HepG2 (cell line): ENCODE measurements around the gene ZNF771. TPM values are rescaled to one million over a fixed set of nuclear protein-coding genes. Genes with fewer than 3 reads are reported as not detected.

Experiments used
- ARNT ChIP-seq: fragments of 450-650 bp; IDR thresholded peaks from 2 replicates; pipeline ENCODE4 v1.6.1; 2017
- DNMT3B ChIP-seq: conservative IDR thresholded peaks from 2 replicates; pipeline ENCODE4 v1.6.1; 2016; ENCODE audit warnings: missing biosample characterization, control low read depth
- FOXP4 ChIP-seq: sonication (generic); formaldehyde crosslinking; IDR thresholded peaks from 2 replicates; pipeline ENCODE4 v1.4.0; 2020; ENCODE audit warnings: missing genetic modification reagents
- KMT2B ChIP-seq: IDR thresholded peaks from 2 replicates; pipeline ENCODE4 v1.6.1; 2016; ENCODE audit warnings: missing genetic modification reagents, missing compliant biosample characterization
- MAFG ChIP-seq: sonication (generic); formaldehyde crosslinking; IDR thresholded peaks from 2 replicates; pipeline ENCODE4 v1.5.1; 2020; ENCODE audit warnings: mild to moderate bottlenecking, missing genetic modification reagents
- NFRKB ChIP-seq: fragments of 450-650 bp; IDR thresholded peaks from 2 replicates; pipeline ENCODE4 v1.6.1; 2017
- PAF1 ChIP-seq: IDR thresholded peaks from 2 replicates; pipeline ENCODE4 v1.6.1; 2016; ENCODE audit warnings: missing genetic modification reagents, missing compliant biosample characterization
- PLRG1 ChIP-seq: fragments of 450-650 bp; conservative IDR thresholded peaks from 2 replicates; pipeline ENCODE4 v1.6.1; 2016
- ZBTB39 ChIP-seq: sonication (generic); formaldehyde crosslinking; IDR thresholded peaks from 2 replicates; pipeline ENCODE4 v1.5.0; 2020; ENCODE audit warnings: missing genetic modification reagents
- ZBTB43 ChIP-seq: sonication (generic); formaldehyde crosslinking; conservative IDR thresholded peaks from 2 replicates; pipeline ENCODE4 v1.4.0; 2020; ENCODE audit warnings: missing genetic modification reagents
- ZKSCAN5 ChIP-seq: sonication (generic); formaldehyde crosslinking; IDR thresholded peaks from 2 replicates; pipeline ENCODE4 v1.5.1; 2020; ENCODE audit warnings: mild to moderate bottlenecking, missing genetic modification reagents
- ZNF260 ChIP-seq: sonication (generic); formaldehyde crosslinking; IDR thresholded peaks from 2 replicates; pipeline ENCODE4 v1.4.0; 2020; ENCODE audit warnings: missing genetic modification reagents, low read depth, mild to moderate bottlenecking, borderline replicate concordance
- ZNF275 ChIP-seq: sonication (generic); formaldehyde crosslinking; IDR thresholded peaks from 2 replicates; pipeline ENCODE4 v1.8.0; 2022; ENCODE audit warnings: missing genetic modification reagents, mild to moderate bottlenecking, inconsistent platforms, borderline replicate concordance
- ZNF280B ChIP-seq: sonication (generic); formaldehyde crosslinking; IDR thresholded peaks from 2 replicates; pipeline ENCODE4 v1.5.0; 2020; ENCODE audit warnings: missing genetic modification reagents, mild to moderate bottlenecking, borderline replicate concordance
- ZNF326 ChIP-seq: sonication (generic); formaldehyde crosslinking; IDR thresholded peaks from 2 replicates; pipeline ENCODE4 v1.4.0; 2020; ENCODE audit warnings: missing genetic modification reagents, borderline replicate concordance
- ZNF562 ChIP-seq: sonication (generic); formaldehyde crosslinking; IDR thresholded peaks from 2 replicates; pipeline ENCODE4 v1.8.0; 2022; ENCODE audit warnings: missing genetic modification reagents, borderline replicate concordance
- polyA plus RNA-seq, 8 experiments: library from polyadenylated mRNA; depleted of rRNA in 3 of 8; stranded (reverse) in 7 of 8; unstranded in 1 of 8; fragments of >200 nt; fragmentation: Illumina TruSeq in 4 of 8; extraction: Trizol in 4 of 8; gene quantifications; 2 replicates each; pipeline versions ENCODE4 v1.2.1 to v1.2.3, GENCODE V29; 2011 to 2016; ENCODE audit warnings: low read depth in 4 of 8, missing spikeins in 1 of 8, mixed read lengths in 1 of 8; ENCODE audit not compliant: insufficient read depth in 1 of 8
- total RNA-seq, 5 experiments: library from RNA; depleted of rRNA; stranded (reverse); fragments of >200 nt; fragmentation: Illumina TruSeq; extraction: Trizol; gene quantifications; 2 replicates each; pipeline ENCODE4 v1.2.3, GENCODE V29; 2016; ENCODE audit warnings: low read depth in 1 of 5
- TF ChIP-seq, protein P1 (sequence below): sonication (generic); formaldehyde crosslinking; IDR thresholded peaks from 2 replicates; pipeline ENCODE4 v1.4.0; 2020; ENCODE audit warnings: missing genetic modification reagents, mild to moderate bottlenecking, borderline replicate concordance
- TF ChIP-seq, protein P2 (sequence below): IDR thresholded peaks from 2 replicates; pipeline ENCODE4 v1.6.1; 2012; ENCODE audit warnings: inconsistent platforms

Gene ZNF771
- total and polyA plus RNA-seq, 2 of the 13 experiments (the other 11 are each of a cell fraction or from before 2014, with no cell fraction given), result 5.0 to 11.8 TPM

DNA sequence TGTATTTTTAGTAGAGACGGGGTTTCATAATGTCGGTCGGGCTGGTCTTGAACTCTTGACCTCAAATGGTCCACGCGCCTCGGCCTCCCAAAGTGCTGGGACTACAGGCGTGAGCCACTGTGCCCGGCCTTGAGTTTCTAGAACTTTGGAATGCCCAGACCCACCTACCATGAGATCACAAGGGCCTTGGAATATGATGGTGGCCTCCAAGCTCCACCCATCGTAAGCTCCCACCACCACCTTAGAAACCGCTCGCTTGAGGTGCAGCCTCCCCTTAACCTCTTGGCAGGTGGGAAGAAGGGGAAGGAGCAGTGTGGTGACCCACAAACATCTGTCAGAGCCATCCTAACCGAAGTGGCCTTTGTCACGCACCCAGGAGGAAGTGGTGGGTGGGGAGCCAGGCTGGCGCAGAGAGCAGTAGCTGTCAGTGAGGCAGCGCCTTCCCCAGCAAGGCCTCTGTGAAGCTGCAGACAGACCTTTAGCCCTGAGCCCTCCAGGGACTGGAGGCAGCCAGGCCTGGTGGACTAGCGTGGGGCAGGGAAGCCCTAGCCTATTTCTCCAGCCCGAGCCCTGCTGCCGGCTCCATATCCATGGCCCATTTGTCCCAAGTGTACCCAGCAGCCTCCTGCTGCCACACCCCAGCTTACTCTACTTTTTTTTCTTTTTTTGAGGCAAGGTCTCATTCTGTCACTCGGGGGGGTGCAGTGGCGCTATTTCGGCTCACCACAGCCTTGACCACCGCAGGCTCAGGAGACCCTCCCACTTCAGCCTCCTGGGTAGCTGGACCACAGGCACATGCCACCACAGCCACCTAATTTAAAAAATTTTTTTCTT, 51.4 kb downstream of the ZNF771 start (continued):
- TF ChIP-seq ZBTB39 (CRISPR knock-in tag), result no peak
- 0 out of 2 replicates have a peak, but pooled peaks have one; percentile 20 for TF ChIP-seq ZNF275
- TF ChIP-seq ARNT, result no peak
- TF ChIP-seq, protein P1, sequence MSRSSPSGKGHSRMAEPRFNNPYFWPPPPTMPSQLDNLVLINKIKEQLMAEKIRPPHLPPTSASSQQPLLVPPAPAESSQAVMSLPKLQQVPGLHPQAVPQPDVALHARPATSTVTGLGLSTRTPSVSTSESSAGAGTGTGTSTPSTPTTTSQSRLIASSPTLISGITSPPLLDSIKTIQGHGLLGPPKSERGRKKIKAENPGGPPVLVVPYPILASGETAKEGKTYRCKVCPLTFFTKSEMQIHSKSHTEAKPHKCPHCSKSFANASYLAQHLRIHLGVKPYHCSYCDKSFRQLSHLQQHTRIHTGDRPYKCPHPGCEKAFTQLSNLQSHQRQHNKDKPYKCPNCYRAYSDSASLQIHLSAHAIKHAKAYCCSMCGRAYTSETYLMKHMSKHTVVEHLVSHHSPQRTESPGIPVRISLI (CRISPR knock-in tag), result peak; percentile 68; the same call in 1 of the 2 replicates
- no peak for TF ChIP-seq MAFG
- no peak for TF ChIP-seq ZKSCAN5 (CRISPR knock-in tag)
- peak; percentile 56; the same call in 1 of the 2 replicates for TF ChIP-seq FOXP4 (CRISPR knock-in tag)
- TF ChIP-seq ZBTB43 (CRISPR knock-in tag), result no peak
- no peak for TF ChIP-seq NFRKB
- TF ChIP-seq, protein P2, sequence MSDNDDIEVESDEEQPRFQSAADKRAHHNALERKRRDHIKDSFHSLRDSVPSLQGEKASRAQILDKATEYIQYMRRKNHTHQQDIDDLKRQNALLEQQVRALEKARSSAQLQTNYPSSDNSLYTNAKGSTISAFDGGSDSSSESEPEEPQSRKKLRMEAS, result peak; percentile 50
- peak; percentile 77; the same call in 1 of the 2 replicates for TF ChIP-seq ZNF280B (CRISPR knock-in tag)
- TF ChIP-seq ZNF326 (CRISPR knock-in tag), result no peak
- TF ChIP-seq DNMT3B, result no peak
- no peak for TF ChIP-seq ZNF562 (CRISPR knock-in tag)
- no peak for TF ChIP-seq PLRG1
- TF ChIP-seq ZNF260 (CRISPR knock-in tag), result no peak
- TF ChIP-seq KMT2B (CRISPR knock-in tag), result no peak
- TF ChIP-seq PAF1, result no peak
